GM04503 (cell line): ENCODE results near the gene ZFHX3.

ENCODE experiments used
- DNase-seq: peaks from one replicate; pipeline ENCODE4 v3.0.0-alpha.2; 2012; ENCODE audit warnings: low read depth

The ZFHX3 gene

GRCh38 chr16:72847187-72848027 lies 200.5 kb downstream of the ZFHX3 start:
- DNase-seq = no peak

DNA sequence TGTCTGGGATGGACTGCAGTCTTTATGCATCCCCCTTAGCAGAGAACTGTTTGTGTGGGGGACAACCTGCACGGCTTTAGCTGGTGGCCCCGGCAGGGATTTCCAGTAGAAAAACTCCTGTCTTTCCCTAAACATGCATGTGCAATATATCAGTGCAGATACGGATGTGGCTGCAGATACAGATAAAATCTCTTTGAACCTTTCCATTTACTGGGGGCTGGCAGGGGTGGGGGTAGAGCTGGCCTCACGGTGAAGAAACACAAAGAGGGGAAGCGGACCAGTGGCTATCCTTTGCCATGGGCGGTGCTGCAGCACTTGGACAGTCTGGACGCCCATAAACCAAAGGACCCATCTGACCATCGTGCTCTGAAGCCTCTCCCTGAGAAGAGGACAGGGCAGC lies 201.3 kb downstream of the ZFHX3 start:
- DNase-seq = no peak

DNA sequence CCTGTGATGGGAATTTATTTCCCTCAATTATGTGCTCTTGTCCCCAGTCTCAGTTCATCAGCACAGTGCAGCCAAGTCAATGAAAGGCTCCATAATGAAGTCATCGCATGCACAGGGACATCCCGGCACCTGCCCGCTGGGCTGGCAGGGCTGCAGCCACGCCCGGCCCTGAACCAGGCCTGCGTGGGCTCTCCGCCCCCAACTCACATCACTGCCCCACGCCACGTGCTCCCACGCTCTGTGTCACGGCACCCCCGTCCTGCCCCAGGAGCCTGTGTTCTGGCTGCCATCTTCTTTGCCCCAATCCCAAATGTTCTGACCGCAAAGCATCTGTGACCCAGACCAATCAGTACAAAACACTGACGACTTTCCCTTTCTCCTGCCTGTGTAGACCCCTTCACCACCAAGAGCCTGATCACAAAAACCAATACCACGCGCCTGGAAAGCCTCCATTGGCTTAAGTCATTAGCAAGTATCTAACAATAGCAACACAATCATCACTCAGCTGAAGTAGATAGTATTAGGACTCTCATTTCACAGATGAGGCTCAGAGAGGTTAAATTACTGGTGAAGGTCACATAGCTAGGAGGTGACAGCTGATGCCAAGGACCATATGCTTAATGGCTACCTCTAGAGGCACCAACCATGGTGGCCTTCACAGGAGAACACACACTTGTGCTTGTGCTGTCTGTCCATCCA lies 202.5 kb downstream of the ZFHX3 start:
- no peak for DNase-seq

DNA sequence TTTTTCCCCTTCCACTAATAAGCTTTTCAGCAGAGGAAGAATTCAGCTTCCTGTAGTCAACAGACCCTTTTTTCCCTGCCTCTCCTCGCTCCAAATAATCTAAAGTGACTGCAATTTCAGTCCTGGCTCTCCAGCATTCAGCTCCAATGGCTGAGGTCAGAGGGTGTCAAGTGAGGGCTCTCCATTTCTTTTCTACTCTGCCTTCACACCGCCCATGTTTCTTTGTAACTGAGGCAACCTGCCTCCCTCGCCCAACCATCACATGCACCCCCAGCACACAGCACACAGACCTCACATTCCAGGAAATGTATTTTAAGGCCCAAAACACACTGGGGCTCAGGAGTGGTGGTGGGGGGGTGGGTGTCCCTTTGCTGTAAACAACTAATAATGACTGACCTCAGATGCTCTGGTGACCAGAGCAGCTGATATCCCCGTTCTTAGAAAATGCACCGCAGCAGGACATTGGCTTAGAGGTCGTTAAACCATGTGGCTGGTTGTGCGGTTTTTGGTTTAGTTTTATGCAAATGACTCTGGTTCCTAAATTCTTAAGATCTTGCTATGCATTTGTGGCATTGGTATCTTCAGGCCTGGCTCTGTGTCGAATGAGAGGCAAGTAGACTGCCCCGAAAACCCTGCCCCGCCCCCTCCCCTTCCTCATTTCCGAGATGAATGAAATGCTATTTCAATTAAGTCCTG lies 203.6 kb downstream of the ZFHX3 start:
- DNase-seq = no peak

DNA sequence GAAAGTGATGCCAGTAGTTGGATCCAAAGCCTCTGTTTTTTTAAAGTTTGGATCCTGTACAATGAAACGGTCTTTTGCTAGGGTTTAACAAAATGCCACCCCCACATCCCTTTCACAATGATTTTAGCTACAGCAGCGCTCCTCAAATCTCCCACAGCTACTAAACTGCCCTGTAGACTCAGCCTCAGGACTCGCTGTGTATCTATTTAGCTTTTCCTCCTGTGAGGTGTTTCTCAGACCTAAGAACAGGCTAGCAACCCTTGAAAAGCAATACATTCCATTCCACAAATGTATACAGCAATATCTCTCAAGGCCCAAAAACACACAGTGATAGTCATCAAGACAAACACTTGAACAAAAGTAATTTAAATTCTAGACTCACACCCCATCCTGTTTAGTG lies 206.4 kb downstream of the ZFHX3 start:
- no peak for DNase-seq

DNA sequence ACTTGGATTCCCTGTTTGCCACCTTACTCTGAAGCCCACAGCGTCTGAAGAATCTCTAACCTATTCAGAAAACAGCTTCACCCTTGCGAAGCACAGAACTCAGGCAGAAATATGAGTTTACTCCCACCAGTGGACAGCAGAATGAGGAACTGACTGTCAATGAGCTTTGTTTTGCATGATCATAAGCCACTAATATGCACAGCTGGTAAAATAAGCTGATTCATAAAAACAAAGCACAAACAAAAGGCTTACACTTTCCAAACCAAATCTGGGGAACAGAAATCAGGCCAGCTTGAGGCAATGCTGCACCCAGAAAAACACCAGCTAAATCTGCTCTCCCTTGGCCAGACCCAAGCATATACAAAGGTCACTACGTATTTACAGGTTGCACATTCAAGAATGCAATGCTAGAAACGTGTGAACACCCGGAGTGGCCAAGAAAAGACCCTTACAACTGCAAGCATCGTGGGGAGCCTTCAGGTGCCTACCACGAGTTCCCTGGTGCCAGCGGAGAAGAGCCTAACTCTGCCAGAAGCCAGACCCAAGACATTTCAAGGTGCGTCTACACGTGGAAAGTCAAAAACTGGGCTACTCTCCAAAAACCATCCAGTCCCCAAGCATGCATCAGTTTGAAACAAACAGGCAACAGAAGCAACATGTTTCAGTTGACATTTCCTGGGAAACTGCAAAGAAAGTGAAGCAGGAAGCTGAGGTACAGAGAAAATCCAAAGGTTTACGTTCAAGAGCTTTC lies 207.1 kb downstream of the ZFHX3 start:
- DNase-seq = no peak

- DNase-seq = no peak
Observed at GRCh38 chr16:72838951-72839350, 209.0 kb downstream of the ZFHX3 start.

DNA sequence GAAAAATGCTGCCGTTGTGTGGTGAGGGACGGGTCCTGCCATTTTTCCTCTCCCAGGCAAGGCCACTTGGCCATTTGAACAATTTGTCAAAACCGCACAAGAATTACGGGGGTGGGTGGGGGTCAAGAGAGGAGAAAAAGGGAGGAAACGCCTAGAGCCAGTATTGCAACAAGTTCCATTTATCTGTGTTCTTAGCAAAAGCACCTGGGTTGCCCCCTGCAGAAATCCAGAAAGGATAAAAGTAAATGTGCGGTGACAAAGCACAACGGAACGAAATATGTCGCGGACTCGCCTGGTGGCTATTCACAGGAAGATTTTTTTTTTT lies 209.4 kb downstream of the ZFHX3 start:
- DNase-seq = no peak

- DNase-seq = no peak
Observed at GRCh38 chr16:72837846-72838585, 209.9 kb downstream of the ZFHX3 start.

- DNase-seq = no peak
Observed at GRCh38 chr16:72836985-72837384, 210.9 kb downstream of the ZFHX3 start.

DNA sequence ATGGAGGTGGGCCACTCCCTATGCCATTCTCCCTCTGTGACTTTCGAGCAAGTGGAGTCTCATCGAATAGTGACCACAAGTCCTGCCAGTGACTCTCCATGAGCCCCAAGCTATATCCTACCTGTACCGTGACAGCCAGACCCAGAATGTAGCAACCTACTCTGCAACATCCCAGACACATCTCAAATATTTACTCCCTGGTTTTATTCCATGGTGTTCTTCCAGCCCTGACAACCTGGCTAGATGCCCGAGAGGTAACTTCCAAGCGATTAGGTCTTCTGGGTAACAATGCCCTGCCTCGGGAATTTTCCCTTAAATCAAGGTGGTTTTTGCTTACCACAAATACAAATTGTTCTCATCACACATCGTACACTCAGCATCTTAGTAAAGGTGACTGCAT lies 211.7 kb downstream of the ZFHX3 start:
- no peak for DNase-seq

DNA sequence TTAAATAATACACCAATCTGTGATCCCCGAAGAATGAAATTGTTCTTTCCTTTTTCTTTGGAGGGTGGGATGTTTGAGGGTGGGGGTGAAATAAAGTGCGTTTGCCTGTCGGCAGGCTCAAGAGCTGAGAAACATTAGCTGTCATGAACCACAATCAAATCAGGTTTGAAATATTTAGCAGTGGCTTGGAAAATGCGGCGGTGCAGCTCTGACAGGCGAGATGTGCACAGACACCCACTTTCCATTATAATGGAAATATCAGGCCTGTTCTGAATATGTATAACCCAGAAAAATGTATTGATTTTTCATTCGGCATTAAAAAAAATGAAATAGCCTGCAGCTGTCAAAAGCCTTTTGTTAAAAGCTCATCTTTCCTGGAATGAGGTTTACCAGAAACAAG lies 212.8 kb downstream of the ZFHX3 start:
- DNase-seq = no peak

DNA sequence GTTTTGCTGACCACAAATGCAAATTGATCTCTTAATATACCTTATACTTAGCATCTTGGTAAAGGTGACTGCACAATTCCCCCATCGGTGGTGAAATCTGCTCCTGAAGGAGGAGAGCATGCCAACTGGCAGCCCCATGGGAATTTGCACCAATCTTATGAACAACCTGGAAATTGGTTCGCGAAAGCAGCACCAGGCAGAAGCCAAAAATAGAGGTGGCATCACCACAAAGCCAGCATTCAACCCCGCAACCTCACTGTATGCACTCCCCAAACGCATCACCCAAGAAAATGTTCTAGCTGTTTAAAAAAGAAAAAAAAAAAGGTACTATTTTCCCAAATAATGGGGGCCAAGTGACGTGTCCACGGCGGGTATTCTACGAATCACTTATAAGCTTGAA lies 213.4 kb downstream of the ZFHX3 start:
- no peak for DNase-seq

DNA sequence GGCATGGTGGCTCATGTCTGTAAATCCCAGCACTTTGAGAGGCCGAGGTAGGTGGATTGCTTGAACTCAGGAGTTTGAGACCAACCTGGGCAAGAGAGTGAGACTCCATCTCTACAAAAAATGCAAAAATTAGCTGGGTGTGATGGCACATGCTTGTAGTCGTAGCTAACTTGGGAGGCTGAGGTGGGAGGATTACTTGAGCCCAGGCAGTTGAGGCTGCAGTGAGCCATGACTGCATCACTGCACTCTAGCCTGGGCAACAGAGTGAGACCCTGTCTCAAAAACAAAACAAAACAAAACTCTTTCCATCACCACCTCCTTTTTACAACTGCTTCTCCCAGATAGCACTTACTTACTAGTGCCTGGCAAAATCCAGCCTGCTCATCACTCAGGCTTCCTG lies 214.0 kb downstream of the ZFHX3 start:
- no peak for DNase-seq

DNA sequence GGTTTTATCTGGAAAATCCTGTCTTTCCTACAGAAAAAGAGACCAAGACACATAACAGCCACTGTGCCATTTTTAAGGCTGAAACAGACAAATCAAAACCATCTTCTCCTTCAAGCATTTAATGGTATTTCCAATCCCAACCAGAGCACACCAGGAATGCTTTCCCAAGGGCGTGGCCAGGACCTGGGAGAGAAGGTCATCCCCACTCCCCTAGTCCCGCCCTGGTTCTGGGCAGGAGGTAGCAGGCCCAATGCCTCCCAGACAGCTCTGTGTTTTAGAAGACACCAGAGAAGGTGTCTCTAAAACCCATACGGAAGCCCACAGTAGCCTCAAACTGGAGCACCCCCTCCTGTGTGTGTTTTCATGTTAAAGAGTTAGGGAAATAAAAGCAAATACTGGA lies 214.4 kb downstream of the ZFHX3 start:
- no peak for DNase-seq

GRCh38 chr16:72832621-72833248 lies 215.2 kb downstream of the ZFHX3 start:
- DNase-seq = peak; percentile 34

- DNase-seq = no peak
Observed at GRCh38 chr16:72829846-72830775, 217.8 kb downstream of the ZFHX3 start.

GRCh38 chr16:72827866-72828265 lies 220.1 kb downstream of the ZFHX3 start:
- DNase-seq = no peak

DNA sequence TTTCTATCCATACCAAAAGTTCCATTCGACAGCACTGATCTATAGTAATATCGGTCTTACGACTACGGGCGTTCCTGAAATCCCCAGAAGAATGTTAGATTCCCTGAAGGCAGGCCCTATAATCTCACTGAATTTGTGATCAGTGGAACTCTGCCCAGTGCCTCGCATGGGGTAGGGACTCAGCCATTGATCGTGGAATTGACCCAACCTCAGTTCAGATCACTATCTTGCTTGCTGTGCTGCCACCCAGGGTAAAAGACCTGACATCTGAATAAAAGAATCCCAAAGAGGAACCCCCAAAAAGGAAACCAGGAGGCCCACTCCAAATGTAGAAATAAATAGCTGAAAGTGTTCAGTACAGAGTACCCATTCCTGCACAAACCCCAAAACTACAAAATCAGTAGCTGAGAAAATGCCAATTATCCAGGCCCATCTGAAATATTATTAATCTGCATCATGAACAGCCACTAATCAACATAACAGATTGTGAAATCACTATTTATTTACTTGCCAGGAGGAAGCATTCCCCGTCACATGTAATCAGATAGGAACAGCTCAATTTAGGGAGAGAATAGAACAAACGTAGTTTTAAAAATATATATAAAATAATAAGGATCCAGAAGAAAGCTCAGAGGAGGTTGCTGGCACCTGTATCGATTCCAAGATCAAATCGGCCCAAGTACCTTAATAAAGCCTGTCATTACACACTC lies 221.9 kb downstream of the ZFHX3 start:
- no peak for DNase-seq
